Measurements from ENCODE around the gene MON1A.

Gene MON1A

GRCh38 chr3:49879721-49880120 lies 49.9 kb downstream of the MON1A start:
- CTCF ChIA-PET = no interaction called here
- TF ChIP-seq SUZ12 (IDR thresholded peaks at IDR 0.05) (no peak), FOXA1 (IDR thresholded peaks at IDR 0.05) (no peak), BHLHE40 (IDR thresholded peaks at IDR 0.05; ENCODE audit: borderline replicate concordance) (no peak), CTBP1 (IDR thresholded peaks at IDR 0.05; ENCODE audit: borderline replicate concordance) (no peak), SP1 (IDR thresholded peaks at IDR 0.05) (no peak), L3MBTL2 (conservative IDR thresholded peaks at IDR 0.05) (no peak), ARNT (IDR thresholded peaks at IDR 0.05) (no peak), PKNOX1 (IDR thresholded peaks at IDR 0.05) (no peak), HDGF (IDR thresholded peaks at IDR 0.05; ENCODE audit: borderline replicate concordance) (no peak), FOXM1 (IDR thresholded peaks at IDR 0.05; ENCODE audit: borderline replicate concordance) (no peak)
- POLR2A ChIA-PET = interaction anchor here (1.1 kb wide), 1 partner anchor 50 kb away, joined by 4 read pairs; the partner anchor contains the start of gene MON1A
- no peak for DNase-seq (ENCODE audit: extremely low spot score)

- ChIA-PET POLR2A (no interaction called here), CTCF (interaction anchor here (0.6 kb wide), 1 partner anchor 39 kb away, joined by 3 read pairs; no protein-coding TSS in a partner anchor)
- DNase-seq (ENCODE audit: extremely low spot score) = no peak
- TF ChIP-seq NFRKB (IDR thresholded peaks at IDR 0.05) = no peak
Measured at GRCh38 chr3:49878686-49879085, 50.9 kb downstream of the MON1A start.

GRCh38 chr3:49877716-49878115 lies 51.9 kb downstream of the MON1A start:
- ChIA-PET CTCF (no interaction called here), POLR2A (interaction anchor here (0.7 kb wide), 1 partner anchor 21 kb away, joined by 3 read pairs; no protein-coding TSS in a partner anchor)
- no peak for DNase-seq (ENCODE audit: extremely low spot score)
- TF ChIP-seq SUZ12 (IDR thresholded peaks at IDR 0.05) = no peak
- no peak for TF ChIP-seq FOXA1 (IDR thresholded peaks at IDR 0.05)
- no peak for TF ChIP-seq PKNOX1 (IDR thresholded peaks at IDR 0.05)
- TF ChIP-seq FOXK2 (IDR thresholded peaks at IDR 0.05) = no peak
- no peak for TF ChIP-seq ELF4 (IDR thresholded peaks at IDR 0.05)
- TF ChIP-seq L3MBTL2 (conservative IDR thresholded peaks at IDR 0.05) = no peak
- no peak for TF ChIP-seq LEF1 (IDR thresholded peaks at IDR 0.05; ENCODE audit: borderline replicate concordance)
- no peak for TF ChIP-seq ZNF384 (IDR thresholded peaks at IDR 0.05)
- no peak for TF ChIP-seq NFRKB (IDR thresholded peaks at IDR 0.05)
- no peak for TF ChIP-seq CTBP1 (IDR thresholded peaks at IDR 0.05; ENCODE audit: borderline replicate concordance)
- no peak for TF ChIP-seq FOXM1 (IDR thresholded peaks at IDR 0.05; ENCODE audit: borderline replicate concordance)
- TF ChIP-seq ARNT (IDR thresholded peaks at IDR 0.05) = no peak
- TF ChIP-seq SP1 (IDR thresholded peaks at IDR 0.05) = no peak
- no peak for TF ChIP-seq BHLHE40 (IDR thresholded peaks at IDR 0.05; ENCODE audit: borderline replicate concordance)

GRCh38 chr3:49876567-49876966 lies 53.0 kb downstream of the MON1A start:
- POLR2A ChIA-PET = no interaction called here
- DNase-seq (ENCODE audit: extremely low spot score) = no peak
- CTCF ChIA-PET = no interaction called here
- TF ChIP-seq ZNF384 (IDR thresholded peaks at IDR 0.05) = no peak
- TF ChIP-seq SUZ12 (IDR thresholded peaks at IDR 0.05) = no peak
- no peak for TF ChIP-seq CTBP1 (IDR thresholded peaks at IDR 0.05; ENCODE audit: borderline replicate concordance)
- TF ChIP-seq L3MBTL2 (conservative IDR thresholded peaks at IDR 0.05) = no peak
- TF ChIP-seq SP1 (IDR thresholded peaks at IDR 0.05) = no peak
- TF ChIP-seq TARDBP (IDR thresholded peaks at IDR 0.05) = no peak
- TF ChIP-seq ARNT (IDR thresholded peaks at IDR 0.05) = no peak
- TF ChIP-seq NFRKB (IDR thresholded peaks at IDR 0.05) = no peak
- TF ChIP-seq LEF1 (IDR thresholded peaks at IDR 0.05; ENCODE audit: borderline replicate concordance) = no peak
- no peak for TF ChIP-seq PKNOX1 (IDR thresholded peaks at IDR 0.05)
- no peak for TF ChIP-seq HDGF (IDR thresholded peaks at IDR 0.05; ENCODE audit: borderline replicate concordance)
- TF ChIP-seq ELF4 (IDR thresholded peaks at IDR 0.05) = no peak
- no peak for TF ChIP-seq FOXK2 (IDR thresholded peaks at IDR 0.05)
- TF ChIP-seq FOXM1 (IDR thresholded peaks at IDR 0.05; ENCODE audit: borderline replicate concordance) = no peak
- no peak for TF ChIP-seq FOXA1 (IDR thresholded peaks at IDR 0.05)
- no peak for TF ChIP-seq BHLHE40 (IDR thresholded peaks at IDR 0.05; ENCODE audit: borderline replicate concordance)

- TF ChIP-seq TARDBP (IDR thresholded peaks at IDR 0.05) (no peak), BHLHE40 (IDR thresholded peaks at IDR 0.05; ENCODE audit: borderline replicate concordance) (no peak), ARNT (IDR thresholded peaks at IDR 0.05) (no peak), ZNF384 (IDR thresholded peaks at IDR 0.05) (no peak), SP1 (IDR thresholded peaks at IDR 0.05) (no peak), FOXA1 (IDR thresholded peaks at IDR 0.05) (no peak), LEF1 (IDR thresholded peaks at IDR 0.05; ENCODE audit: borderline replicate concordance) (no peak), HDGF (IDR thresholded peaks at IDR 0.05; ENCODE audit: borderline replicate concordance) (no peak)
- POLR2A ChIA-PET = interaction anchor here (0.8 kb wide), 1 partner anchor 16 kb away, joined by 5 read pairs; no protein-coding TSS in a partner anchor
- CTCF ChIA-PET = no interaction called here
- no peak for DNase-seq (ENCODE audit: extremely low spot score)
Measured at GRCh38 chr3:49873623-49874022, 56.0 kb downstream of the MON1A start.

GRCh38 chr3:49872801-49873281 lies 56.8 kb downstream of the MON1A start:
- no peak for DNase-seq (ENCODE audit: extremely low spot score)
- no peak for TF ChIP-seq CTBP1 (IDR thresholded peaks at IDR 0.05; ENCODE audit: borderline replicate concordance)
- TF ChIP-seq SP1 (IDR thresholded peaks at IDR 0.05) = no peak
- no peak for TF ChIP-seq FOXM1 (IDR thresholded peaks at IDR 0.05; ENCODE audit: borderline replicate concordance)
- TF ChIP-seq PKNOX1 (IDR thresholded peaks at IDR 0.05) = no peak
- no peak for TF ChIP-seq NFRKB (IDR thresholded peaks at IDR 0.05)
- no peak for TF ChIP-seq ELF4 (IDR thresholded peaks at IDR 0.05)
- no peak for TF ChIP-seq SUZ12 (IDR thresholded peaks at IDR 0.05)
- TF ChIP-seq FOXK2 (IDR thresholded peaks at IDR 0.05) = no peak
- TF ChIP-seq L3MBTL2 (conservative IDR thresholded peaks at IDR 0.05) = no peak
- TF ChIP-seq LEF1 (IDR thresholded peaks at IDR 0.05; ENCODE audit: borderline replicate concordance) = no peak
- ChIA-PET POLR2A (no interaction called here), CTCF (no interaction called here)

Data from HEK293T (cell line).